K562 (cell line): ENCODE results near the gene RABL6. TPM values are rescaled to one million over a fixed set of nuclear protein-coding genes. Genes with fewer than 3 reads are reported as not detected.

ENCODE experiments used
- ARHGAP35 ChIP-seq: fragments of 450-650 bp; IDR thresholded peaks from 2 replicates; pipeline ENCODE4 v1.6.1; 2018; ENCODE audit not compliant: partially characterized antibody
- ARID3B ChIP-seq: fragments of 250-450 bp; sonication (Bioruptor Pico); IDR thresholded peaks from 2 replicates; pipeline ENCODE4 v1.4.0; 2020; ENCODE audit warnings: borderline replicate concordance
- CSDE1 ChIP-seq, 2 experiments: fragments of 450-650 bp; IDR thresholded peaks; 2 replicates each; pipeline ENCODE4 v1.6.1; 2016; ENCODE audit warnings: mild to moderate bottlenecking in 1 of 2
- EP400 ChIP-seq: fragments of 450-650 bp; IDR thresholded peaks from 2 replicates; pipeline ENCODE4 v1.6.1; 2017; ENCODE audit warnings: antibody characterized with exemption, mild to moderate bottlenecking, moderate library complexity
- HNRNPLL ChIP-seq: fragments of 200-400 bp; formaldehyde crosslinking; IDR thresholded peaks from 2 replicates; pipeline ENCODE4 v1.6.1; 2017; ENCODE audit warnings: low read length, low read depth, mild to moderate bottlenecking; ENCODE audit not compliant: poor library complexity, severe bottlenecking
- MAZ ChIP-seq, 2 experiments: fragments of 450-650 bp in 1 of 2; sonication (generic) in 1 of 2; formaldehyde crosslinking; IDR thresholded peaks in 1 of 2; conservative IDR thresholded peaks in 1 of 2; 2 replicates each; pipeline versions ENCODE4 v1.4.0 to v1.5.0; 2020; ENCODE audit warnings: mild to moderate bottlenecking in 1 of 2, missing genetic modification reagents in 1 of 2
- RAD21 ChIP-seq, 2 experiments: fragments of 250-450 bp in 1 of 2; fragments of 450-650 bp in 1 of 2; sonication (Bioruptor Pico) in 1 of 2; formaldehyde crosslinking in 1 of 2; IDR thresholded peaks in 1 of 2; conservative IDR thresholded peaks in 1 of 2; 2 replicates each; pipeline versions ENCODE4 v1.4.0 to v1.8.0; 2020 to 2022; ENCODE audit warnings: mild to moderate bottlenecking in 2 of 2, moderate library complexity in 1 of 2
- SMAD3 ChIP-seq: fragments of 450-650 bp; formaldehyde crosslinking; conservative IDR thresholded peaks from 2 replicates; pipeline ENCODE4 v1.4.0; 2020; ENCODE audit warnings: mild to moderate bottlenecking
- SRSF9 ChIP-seq: fragments of 200-400 bp; formaldehyde crosslinking; IDR thresholded peaks from 2 replicates; pipeline ENCODE4 v1.6.1; 2017; ENCODE audit warnings: low read depth, low read length, borderline replicate concordance
- ZNF12 ChIP-seq: sonication (generic); formaldehyde crosslinking; IDR thresholded peaks from 2 replicates; pipeline ENCODE4 v1.4.0; 2020; ENCODE audit warnings: mild to moderate bottlenecking, missing genetic modification reagents
- ZNF41 ChIP-seq: fragments of 250-450 bp; sonication (Bioruptor Pico); conservative IDR thresholded peaks from 2 replicates; pipeline ENCODE4 v1.4.0; 2020; ENCODE audit warnings: mild to moderate bottlenecking
- ZSCAN29 ChIP-seq: fragments of 450-650 bp; IDR thresholded peaks from 2 replicates; pipeline ENCODE4 v1.6.1; 2017
- polyA plus RNA-seq, 8 experiments: library from polyadenylated mRNA; depleted of rRNA in 4 of 8; stranded (reverse) in 5 of 8; unstranded in 3 of 8; fragments of >200 nt; fragmentation: Nextera tagmentation in 2 of 8; fragmentation: Illumina TruSeq in 1 of 8; extraction: Ambion mirVana in 2 of 8; extraction: Trizol in 1 of 8; gene quantifications; 2 replicates each; pipeline versions ENCODE4 v1.2.1 to v1.2.3, GENCODE V29; 2011 to 2014; ENCODE audit warnings: inconsistent platforms in 1 of 8, missing spikeins in 1 of 8
- total RNA-seq, 7 experiments: library from RNA; depleted of rRNA in 6 of 7; stranded (reverse); fragments of >200 nt in 6 of 7; fragmentation: Illumina TruSeq in 2 of 7; extraction: Trizol in 2 of 7; gene quantifications; 2 replicates each; pipeline versions ENCODE4 v1.2.1 to v1.2.3, GENCODE V29; 2011 to 2021; ENCODE audit warnings: low replicate concordance in 1 of 7
- TF ChIP-seq, protein P1 (sequence below): fragments of 450-650 bp; formaldehyde crosslinking; IDR thresholded peaks from 2 replicates; pipeline ENCODE4 v1.4.0; 2022; ENCODE audit warnings: missing genetic modification characterization
- TF ChIP-seq, protein P2 (sequence below), 3 experiments: fragments of 200-800 bp in 1 of 3; sonication (Bioruptor generic) in 1 of 3; sonication (generic) in 1 of 3; formaldehyde crosslinking in 1 of 3; IDR thresholded peaks; 2 replicates each; pipeline versions ENCODE4 v1.6.1 to v1.8.0; 2016 to 2022; ENCODE audit warnings: mild to moderate bottlenecking in 2 of 3, missing compliant biosample characterization in 2 of 3, missing genetic modification characterization in 2 of 3, missing genetic modification reagents in 1 of 3
- TF ChIP-seq, protein P3 (sequence below), 3 experiments: IDR thresholded peaks in 2 of 3; conservative IDR thresholded peaks in 1 of 3; 2 replicates each; pipeline ENCODE4 v1.5.1; 2011 to 2012; ENCODE audit warnings: low read length in 3 of 3, mild to moderate bottlenecking in 3 of 3, control low read depth in 2 of 3, improper control_type of control experiment in 1 of 3, inconsistent platforms in 1 of 3, low read depth in 1 of 3, mixed read lengths in 1 of 3, moderate library complexity in 1 of 3; ENCODE audit not compliant: insufficient read depth in 2 of 3
- TF ChIP-seq, protein P4 (sequence below), 2 experiments: IDR thresholded peaks; 2 replicates each; pipeline ENCODE4 v1.6.1; 2011; ENCODE audit warnings: borderline replicate concordance in 1 of 2, control low read depth in 1 of 2, low read depth in 1 of 2, low read length in 1 of 2, mild to moderate bottlenecking in 1 of 2, mixed read lengths in 1 of 2, moderate library complexity in 1 of 2; ENCODE audit not compliant: insufficient read depth in 1 of 2, insufficient read length in 1 of 2, poor library complexity in 1 of 2, severe bottlenecking in 1 of 2; ENCODE audit errors: extremely low read depth in 1 of 2

Gene RABL6
- total and polyA plus RNA-seq, 9 of the 15 experiments (the other 6 are each of a cell fraction or from before 2014, with no cell fraction given), result 5.6 to 181 (median 84.5) TPM

GRCh38 chr9:136769710-136770191 is 38.0 kb upstream of the RABL6 start (continued):
- TF ChIP-seq ZSCAN29, result no peak
- TF ChIP-seq, protein P1, sequence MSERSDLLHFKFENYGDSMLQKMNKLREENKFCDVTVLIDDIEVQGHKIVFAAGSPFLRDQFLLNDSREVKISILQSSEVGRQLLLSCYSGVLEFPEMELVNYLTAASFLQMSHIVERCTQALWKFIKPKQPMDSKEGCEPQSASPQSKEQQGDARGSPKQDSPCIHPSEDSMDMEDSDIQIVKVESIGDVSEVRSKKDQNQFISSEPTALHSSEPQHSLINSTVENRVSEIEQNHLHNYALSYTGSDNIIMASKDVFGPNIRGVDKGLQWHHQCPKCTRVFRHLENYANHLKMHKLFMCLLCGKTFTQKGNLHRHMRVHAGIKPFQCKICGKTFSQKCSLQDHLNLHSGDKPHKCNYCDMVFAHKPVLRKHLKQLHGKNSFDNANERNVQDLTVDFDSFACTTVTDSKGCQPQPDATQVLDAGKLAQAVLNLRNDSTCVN (CRISPR knock-in tag), result no peak
- no peak for TF ChIP-seq SRSF9
- no peak for TF ChIP-seq ZNF12 (CRISPR knock-in tag)
- TF ChIP-seq ARHGAP35, result no peak
- no peak for TF ChIP-seq EP400
- peak in 1 of 2 experiments; percentile 31; a peak in 1 of 4 replicates for TF ChIP-seq RAD21 (CRISPR knock-in tag; conservative IDR thresholded peaks at IDR 0.05 in 1 of 2, IDR thresholded peaks at IDR 0.05 in 1 of 2)
- TF ChIP-seq ARID3B, result no peak
- TF ChIP-seq, protein P2, sequence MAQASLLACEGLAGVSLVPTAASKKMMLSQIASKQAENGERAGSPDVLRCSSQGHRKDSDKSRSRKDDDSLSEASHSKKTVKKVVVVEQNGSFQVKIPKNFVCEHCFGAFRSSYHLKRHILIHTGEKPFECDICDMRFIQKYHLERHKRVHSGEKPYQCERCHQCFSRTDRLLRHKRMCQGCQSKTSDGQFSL (CRISPR knock-in tag; IDR thresholded peaks at IDR 0.05), result no peak
- TF ChIP-seq, protein P2 (tag; IDR thresholded peaks at IDR 0.05), result no peak
- TF ChIP-seq HNRNPLL, result no peak
- TF ChIP-seq, protein P3, sequence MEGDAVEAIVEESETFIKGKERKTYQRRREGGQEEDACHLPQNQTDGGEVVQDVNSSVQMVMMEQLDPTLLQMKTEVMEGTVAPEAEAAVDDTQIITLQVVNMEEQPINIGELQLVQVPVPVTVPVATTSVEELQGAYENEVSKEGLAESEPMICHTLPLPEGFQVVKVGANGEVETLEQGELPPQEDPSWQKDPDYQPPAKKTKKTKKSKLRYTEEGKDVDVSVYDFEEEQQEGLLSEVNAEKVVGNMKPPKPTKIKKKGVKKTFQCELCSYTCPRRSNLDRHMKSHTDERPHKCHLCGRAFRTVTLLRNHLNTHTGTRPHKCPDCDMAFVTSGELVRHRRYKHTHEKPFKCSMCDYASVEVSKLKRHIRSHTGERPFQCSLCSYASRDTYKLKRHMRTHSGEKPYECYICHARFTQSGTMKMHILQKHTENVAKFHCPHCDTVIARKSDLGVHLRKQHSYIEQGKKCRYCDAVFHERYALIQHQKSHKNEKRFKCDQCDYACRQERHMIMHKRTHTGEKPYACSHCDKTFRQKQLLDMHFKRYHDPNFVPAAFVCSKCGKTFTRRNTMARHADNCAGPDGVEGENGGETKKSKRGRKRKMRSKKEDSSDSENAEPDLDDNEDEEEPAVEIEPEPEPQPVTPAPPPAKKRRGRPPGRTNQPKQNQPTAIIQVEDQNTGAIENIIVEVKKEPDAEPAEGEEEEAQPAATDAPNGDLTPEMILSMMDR (IDR thresholded peaks at IDR 0.05 in 2 of 3, conservative IDR thresholded peaks at IDR 0.05 in 1 of 3; ENCODE audit: insufficient read depth in 2 of 3, low read depth in 1 of 3, low read length in 3 of 3), result peak; percentile 61 to 80 (median 69)
- TF ChIP-seq, protein P4, sequence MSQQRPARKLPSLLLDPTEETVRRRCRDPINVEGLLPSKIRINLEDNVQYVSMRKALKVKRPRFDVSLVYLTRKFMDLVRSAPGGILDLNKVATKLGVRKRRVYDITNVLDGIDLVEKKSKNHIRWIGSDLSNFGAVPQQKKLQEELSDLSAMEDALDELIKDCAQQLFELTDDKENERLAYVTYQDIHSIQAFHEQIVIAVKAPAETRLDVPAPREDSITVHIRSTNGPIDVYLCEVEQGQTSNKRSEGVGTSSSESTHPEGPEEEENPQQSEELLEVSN (IDR thresholded peaks at IDR 0.05; ENCODE audit: borderline replicate concordance in 1 of 2, extremely low read depth in 1 of 2, insufficient read depth in 1 of 2, insufficient read length in 1 of 2, low read depth in 1 of 2, low read length in 1 of 2, poor library complexity in 1 of 2, severe bottlenecking in 1 of 2), result peak in 1 of 2 experiments; percentile 62
- TF ChIP-seq SMAD3, result no peak
- no peak for TF ChIP-seq CSDE1 (IDR thresholded peaks at IDR 0.05)
- peak in 1 of 2 experiments; percentile 39; a peak in 2 of 4 replicates for TF ChIP-seq MAZ (CRISPR knock-in tag; conservative IDR thresholded peaks at IDR 0.05 in 1 of 2, IDR thresholded peaks at IDR 0.05 in 1 of 2)
- TF ChIP-seq ZNF41, result no peak
